Measurements from ENCODE around the gene PHF20. TPM values are rescaled to one million over a fixed set of nuclear protein-coding genes. Genes with fewer than 3 reads are reported as not detected.
"Not testable (repeated sequence)": the region's sequence is repeated elsewhere in the genome, so short reads cannot be mapped to it uniquely, and the experiment has no call there.

Gene PHF20
- 10 to 100 TPM; 49.1 to 50.5 TPM for total RNA-seq

- Mint-ChIP-seq H3K9me3 (no peaks in the 10 kb centered on the region), H3K4me3 (peak within 1 kb of the TSS; percentile 82), H3K36me3 (peaks cover 15% of the 10 kb centered on the region), H3K27me3 (no peaks in the 10 kb centered on the region), H3K27ac (peak within 1 kb of the TSS; percentile 85), H3K4me1 (ENCODE audit: low read depth) (peaks cover 64% of the 10 kb centered on the region)
- DNase-seq: peak; percentile 100
- CTCF ChIA-PET: interaction anchor here (0.9 to 3.1 kb wide), 4 partner anchors 29 to 466 kb away, joined by 3 to 20 read pairs (median 6); partner anchors contain the start of genes RBM39 and SCAND1
- POLR2A ChIA-PET: interaction anchor here (0.6 to 6.4 kb wide), 14 partner anchors 10 to 360 kb away, joined by 3 to 154 read pairs (median 6); partner anchors contain the start of genes CPNE1, NFS1, RBM12 and RBM39
- intact Hi-C loops (cut with micrococcal nuclease): loop anchor here (1.0 to 5.0 kb wide), 3 partner anchors 30 to 156 kb away; partner anchors contain the start of genes CPNE1, RBM12 and RBM39
Observed at GRCh38 chr20:35771689-35772562, at the start of gene PHF20. Gene PHF20 (plus strand): TSS chr20:35772015. CDS start chr20:35801523, 29,508 bp downstream.

GRCh38 chr20:35723275-35723639, 48.6 kb upstream of the PHF20 start:
- H3K27me3 Mint-ChIP-seq; H3K9me3 Mint-ChIP-seq; DNase-seq; H3K4me3 Mint-ChIP-seq; intact Hi-C loops (cut with micrococcal nuclease): not testable (repeated sequence)
- Mint-ChIP-seq H3K27ac (peak overlapping the region; percentile 54), H3K36me3 (peaks cover 67% of the 10 kb centered on the region), H3K4me1 (ENCODE audit: low read depth) (peaks cover 41% of the 10 kb centered on the region)
- ChIA-PET CTCF (interaction anchor here (1.0 kb wide), 1 partner anchor 161 kb away, joined by 3 read pairs; no protein-coding TSS in a partner anchor), POLR2A (interaction anchor here (1.5 kb wide), 1 partner anchor 8 kb away, joined by 7 read pairs; no protein-coding TSS in a partner anchor)

- intact Hi-C loops (cut with micrococcal nuclease); DNase-seq; POLR2A ChIA-PET; H3K9me3 Mint-ChIP-seq; H3K4me3 Mint-ChIP-seq; H3K27me3 Mint-ChIP-seq: not testable (repeated sequence)
- peaks cover 41% of the 10 kb centered on the region for H3K4me1 Mint-ChIP-seq (ENCODE audit: low read depth)
- peaks cover 65% of the 10 kb centered on the region for H3K36me3 Mint-ChIP-seq
- CTCF ChIA-PET: interaction anchor here (1.0 kb wide), 1 partner anchor 160 kb away, joined by 3 read pairs; no protein-coding TSS in a partner anchor
- H3K27ac Mint-ChIP-seq: peak overlapping the region; percentile 28
Observed at GRCh38 chr20:35723652-35724320, 48.0 kb upstream of the PHF20 start.

GRCh38 chr20:35724321-35725230, 47.2 kb upstream of the PHF20 start:
- Mint-ChIP-seq H3K27ac (peak overlapping the region; percentile 42), H3K9me3 (no peaks in the 10 kb centered on the region), H3K4me1 (ENCODE audit: low read depth) (peaks cover 43% of the 10 kb centered on the region), H3K36me3 (peaks cover 65% of the 10 kb centered on the region), H3K27me3 (no peaks in the 10 kb centered on the region), H3K4me3 (no peak overlapping the region)
- ChIA-PET CTCF (interaction anchor here (0.7 to 1.0 kb wide), 2 partner anchors 10 to 160 kb away, joined by 3 read pairs; no protein-coding TSS in a partner anchor), POLR2A (interaction anchor here (1.2 to 1.5 kb wide), 2 partner anchors 10 to 17 kb away, joined by 3 to 4 read pairs; partner anchors contain the start of gene RBM39)
- intact Hi-C loops (cut with micrococcal nuclease): no loop called here
- no peak for DNase-seq

- intact Hi-C loops (cut with micrococcal nuclease): no loop called here
- no peaks in the 10 kb centered on the region for H3K27me3 Mint-ChIP-seq
- no peak for DNase-seq
- ChIA-PET CTCF (no interaction called here), POLR2A (interaction anchor here (0.7 to 1.3 kb wide), 4 partner anchors 9 to 23 kb away, joined by 3 to 6 read pairs (median 4); no protein-coding TSS in a partner anchor)
- H3K36me3 Mint-ChIP-seq: peaks cover 64% of the 10 kb centered on the region
- peaks cover 45% of the 10 kb centered on the region for H3K4me1 Mint-ChIP-seq (ENCODE audit: low read depth)
- H3K27ac Mint-ChIP-seq: peak overlapping the region; percentile 6
- no peak overlapping the region for H3K4me3 Mint-ChIP-seq
- H3K9me3 Mint-ChIP-seq: no peaks in the 10 kb centered on the region
Observed at GRCh38 chr20:35726842-35727711, 44.7 kb upstream of the PHF20 start.

- intact Hi-C loops (cut with micrococcal nuclease): no loop called here
- ChIA-PET POLR2A (interaction anchor here (1.8 to 2.7 kb wide), 3 partner anchors 13 to 21 kb away, joined by 4 to 13 read pairs (median 8); partner anchors contain the start of gene RBM39), CTCF (interaction anchor here (1.0 to 1.4 kb wide), 2 partner anchors 10 to 13 kb away, joined by 3 to 6 read pairs; partner anchors contain the start of gene RBM39)
- Mint-ChIP-seq H3K4me3 (no peak overlapping the region), H3K27ac (no peak overlapping the region), H3K9me3 (no peaks in the 10 kb centered on the region), H3K36me3 (peaks cover 69% of the 10 kb centered on the region), H3K27me3 (no peaks in the 10 kb centered on the region), H3K4me1 (ENCODE audit: low read depth) (peaks cover 45% of the 10 kb centered on the region)
- DNase-seq: no peak
Observed at GRCh38 chr20:35729283-35729807, 42.5 kb upstream of the PHF20 start.

- H3K4me1 Mint-ChIP-seq (ENCODE audit: low read depth): peaks cover 46% of the 10 kb centered on the region
- intact Hi-C loops (cut with micrococcal nuclease): no loop called here
- H3K9me3 Mint-ChIP-seq: no peaks in the 10 kb centered on the region
- H3K27me3 Mint-ChIP-seq: no peaks in the 10 kb centered on the region
- no peak for DNase-seq
- H3K27ac Mint-ChIP-seq: peak overlapping the region; percentile 45
- ChIA-PET POLR2A (interaction anchor here (0.5 to 2.7 kb wide), 9 partner anchors 7 to 49 kb away, joined by 4 to 13 read pairs (median 7); partner anchors contain the start of genes NFS1, RBM39 and ROMO1), CTCF (interaction anchor here (1.3 to 1.4 kb wide), 2 partner anchors 10 to 25 kb away, joined by 6 read pairs; no protein-coding TSS in a partner anchor)
- H3K4me3 Mint-ChIP-seq: no peak overlapping the region
- peaks cover 66% of the 10 kb centered on the region for H3K36me3 Mint-ChIP-seq
Observed at GRCh38 chr20:35729836-35730582, 41.8 kb upstream of the PHF20 start.

- Mint-ChIP-seq H3K4me3 (no peak overlapping the region), H3K4me1 (ENCODE audit: low read depth) (peaks cover 46% of the 10 kb centered on the region), H3K27ac (no peak overlapping the region), H3K27me3 (no peaks in the 10 kb centered on the region), H3K9me3 (no peaks in the 10 kb centered on the region), H3K36me3 (peaks cover 64% of the 10 kb centered on the region)
- DNase-seq: no peak
- ChIA-PET CTCF (interaction anchor here (1.0 to 1.4 kb wide), 3 partner anchors 9 to 26 kb away, joined by 5 to 6 read pairs (median 6); no protein-coding TSS in a partner anchor), POLR2A (interaction anchor here (0.5 to 2.7 kb wide), 10 partner anchors 8 to 55 kb away, joined by 3 to 13 read pairs (median 6); partner anchors contain the start of genes NFS1, RBM39 and ROMO1)
- intact Hi-C loops (cut with micrococcal nuclease): no loop called here
Observed at GRCh38 chr20:35730583-35731468, 41.0 kb upstream of the PHF20 start.

- H3K27ac Mint-ChIP-seq: no peak overlapping the region
- H3K4me3 Mint-ChIP-seq: no peak overlapping the region
- H3K4me1 Mint-ChIP-seq (ENCODE audit: low read depth): peaks cover 50% of the 10 kb centered on the region
- peaks cover 63% of the 10 kb centered on the region for H3K36me3 Mint-ChIP-seq
- ChIA-PET POLR2A (interaction anchor here (0.6 to 2.7 kb wide), 7 partner anchors 8 to 55 kb away, joined by 3 to 13 read pairs (median 7); partner anchors contain the start of gene RBM39), CTCF (interaction anchor here (1.0 kb wide), 1 partner anchor 20 kb away, joined by 5 read pairs; no protein-coding TSS in a partner anchor)
- no peaks in the 10 kb centered on the region for H3K27me3 Mint-ChIP-seq
- no peak for DNase-seq
- intact Hi-C loops (cut with micrococcal nuclease): no loop called here
- no peaks in the 10 kb centered on the region for H3K9me3 Mint-ChIP-seq
Observed at GRCh38 chr20:35731469-35731788, 40.4 kb upstream of the PHF20 start.
